HL-60 (cell line): ENCODE results near the gene ZMYND8.

ENCODE experiments used
- CTCF ChIP-seq: IDR thresholded peaks from one replicate; pipeline ENCODE4 v1.5.1; 2011; ENCODE audit warnings: low read length, control low read depth, inconsistent platforms; ENCODE audit not compliant: insufficient read depth
- GABPA ChIP-seq: IDR thresholded peaks from 2 replicates; pipeline ENCODE4 v1.6.1; 2012; ENCODE audit warnings: low read depth
- POLR2AphosphoS5 ChIP-seq: IDR thresholded peaks from 2 replicates; pipeline ENCODE4 v1.6.1; 2012; ENCODE audit warnings: low read depth
- REST ChIP-seq: IDR thresholded peaks from 2 replicates; pipeline ENCODE4 v1.6.1; 2012; ENCODE audit warnings: low read depth; ENCODE audit not compliant: insufficient replicate concordance

- no peak for TF ChIP-seq CTCF
- no peak for TF ChIP-seq POLR2AphosphoS5
- TF ChIP-seq REST: no peak
- no peak for TF ChIP-seq GABPA
Observed at GRCh38 chr20:47257771-47258170, 98.7 kb downstream of the ZMYND8 start.
